GM12874 (cell line): ENCODE measurements around the gene SLC6A6.

ENCODE experiments used
- CTCF ChIP-seq: IDR thresholded peaks from 2 replicates; pipeline ENCODE4 v1.5.1; 2011; ENCODE audit warnings: low read depth, mild to moderate bottlenecking, control low read depth, low read length, moderate library complexity; ENCODE audit not compliant: insufficient read depth

The SLC6A6 gene

GRCh38 chr3:14523792-14524191, 121.4 kb downstream of the SLC6A6 start:
- no peak for TF ChIP-seq CTCF

- TF ChIP-seq CTCF = no peak
Measured at GRCh38 chr3:14524311-14524711, 121.9 kb downstream of the SLC6A6 start.

GRCh38 chr3:14524920-14525660, 122.7 kb downstream of the SLC6A6 start:
- TF ChIP-seq CTCF = no peak

GRCh38 chr3:14525685-14526631, 123.6 kb downstream of the SLC6A6 start:
- TF ChIP-seq CTCF = no peak

- no peak for TF ChIP-seq CTCF
Measured at GRCh38 chr3:14528081-14528480, 125.7 kb downstream of the SLC6A6 start.

- no peak for TF ChIP-seq CTCF
Measured at GRCh38 chr3:14531856-14532395, 129.5 kb downstream of the SLC6A6 start.
